ENCODE measurements around the gene VAV3. TPM values are rescaled to one million over a fixed set of nuclear protein-coding genes. Genes with fewer than 3 reads are reported as not detected.
"Not testable (repeated sequence)": the region's sequence is repeated elsewhere in the genome, so short reads cannot be mapped to it uniquely, and the experiment has no call there.

VAV3 gene
- total RNA-seq, 4 donors from 2014 or later = 2.2 to 20.4 (median 4.0) TPM

GRCh38 chr1:107710005-107710404 lies 255.0 kb downstream of the VAV3 start:
- no peak for DNase-seq (ENCODE audit: low spot score in 2 of 2)

GRCh38 chr1:107707111-107707510 lies 257.9 kb downstream of the VAV3 start:
- Histone ChIP-seq H3K27me3 (no peaks in the 10 kb centered on the region), H3K9me3 (peaks cover 0 to 7% (median 0%) of the 10 kb centered on the region in 4 donors), H3K4me1 (no peaks in the 10 kb centered on the region), H3K27ac (no peak overlapping the region), H3K36me3 (no peaks in the 10 kb centered on the region), H3K4me3 (no peak overlapping the region)
- DNase-seq (ENCODE audit: low spot score in 2 of 2) = no peak
- TF ChIP-seq EP300 (IDR thresholded peaks at IDR 0.05) (no peak), CTCF (IDR thresholded peaks at IDR 0.05) (no peak), POLR2A (IDR thresholded peaks at IDR 0.05) (no peak)
- 81 to 82% methylated on average over 2 of the region's 2 CpGs for WGBS, 2 donors

More at GRCh38 chr1:107710005-107710404, 255.0 kb downstream of the VAV3 start:
- no peak overlapping the region for H3K4me3 ChIP-seq
- no peaks in the 10 kb centered on the region for H3K27me3 ChIP-seq
- H3K36me3 ChIP-seq = no peaks in the 10 kb centered on the region
- TF ChIP-seq CTCF (IDR thresholded peaks at IDR 0.05) (no peak), EP300 (IDR thresholded peaks at IDR 0.05) (no peak), POLR2A (IDR thresholded peaks at IDR 0.05) (no peak)
- peaks cover 0 to 7% (median 0%) of the 10 kb centered on the region in 4 donors for H3K9me3 ChIP-seq
- H3K27ac ChIP-seq = no peak overlapping the region
- H3K4me1 ChIP-seq = no peaks in the 10 kb centered on the region

DNA sequence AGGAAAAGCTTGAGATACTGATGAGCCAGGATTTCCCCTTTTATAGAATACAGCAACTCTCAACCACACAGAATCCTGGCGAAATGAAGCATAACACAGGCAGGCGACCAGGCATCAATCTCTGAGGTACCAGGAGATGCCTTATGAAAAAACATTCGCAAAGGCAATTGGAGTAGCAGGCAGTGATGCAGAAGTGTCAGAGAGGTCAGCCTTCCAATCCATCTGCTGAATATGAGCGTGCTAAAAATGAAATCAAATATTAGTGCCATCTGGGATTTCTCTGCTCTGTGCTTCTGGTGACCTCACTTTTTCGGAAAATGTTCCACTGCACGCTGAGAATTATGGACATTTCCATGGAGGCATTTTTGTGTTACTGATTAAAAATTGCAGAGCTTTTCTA lies 258.8 kb downstream of the VAV3 start:
- WGBS, 2 donors = 73 to 84% methylated on average over 6 of the region's 6 CpGs
- Histone ChIP-seq H3K27me3 (no peaks in the 10 kb centered on the region), H3K9me3 (peaks cover 0 to 2% (median 0%) of the 10 kb centered on the region in 4 donors), H3K4me3 (no peak overlapping the region), H3K27ac (no peak overlapping the region), H3K36me3 (no peaks in the 10 kb centered on the region), H3K4me1 (no peaks in the 10 kb centered on the region)
- no peak for DNase-seq (ENCODE audit: low spot score in 2 of 2)
- TF ChIP-seq CTCF (IDR thresholded peaks at IDR 0.05) (no peak), POLR2A (IDR thresholded peaks at IDR 0.05) (no peak), EP300 (IDR thresholded peaks at IDR 0.05) (no peak)

GRCh38 chr1:107704911-107705310 lies 260.1 kb downstream of the VAV3 start:
- Histone ChIP-seq H3K36me3 (no peaks in the 10 kb centered on the region), H3K9me3 (no peaks in the 10 kb centered on the region), H3K27ac (no peak overlapping the region), H3K27me3 (no peaks in the 10 kb centered on the region), H3K4me3 (no peak overlapping the region), H3K4me1 (no peaks in the 10 kb centered on the region)
- no peak for DNase-seq (ENCODE audit: low spot score in 2 of 2)
- WGBS, 2 donors = 59 to 60% methylated on average over 2 of the region's 2 CpGs
- TF ChIP-seq CTCF (IDR thresholded peaks at IDR 0.05) (no peak), EP300 (IDR thresholded peaks at IDR 0.05) (no peak), POLR2A (IDR thresholded peaks at IDR 0.05) (no peak)

DNA sequence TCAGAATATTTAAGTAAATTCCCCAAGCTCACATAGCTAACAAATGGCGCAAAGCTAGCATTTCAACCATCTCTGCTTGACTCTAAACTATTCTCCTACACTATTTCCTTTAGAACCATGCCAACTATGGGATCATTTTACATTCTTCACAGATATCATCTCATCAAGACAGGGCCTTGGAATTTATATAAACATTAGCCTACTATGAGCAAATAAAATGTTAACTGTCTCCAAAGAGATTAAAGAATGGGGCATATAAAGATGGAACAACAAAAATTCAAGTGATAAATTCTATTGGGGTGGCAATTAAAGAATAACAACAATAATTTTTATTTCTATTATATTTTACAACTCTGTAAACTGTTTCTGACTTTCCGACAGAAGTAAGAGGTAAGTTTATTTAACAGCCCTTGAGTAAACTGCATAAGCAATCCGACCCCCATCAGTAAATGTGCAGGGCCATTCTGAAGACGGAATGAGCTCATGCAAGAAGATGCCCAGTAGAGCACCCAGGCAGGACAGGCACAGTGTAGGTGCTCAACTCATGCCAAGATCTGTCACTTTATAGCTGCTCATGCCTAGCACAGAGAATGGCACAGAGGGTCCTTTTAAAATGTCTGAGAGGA lies 261.9 kb downstream of the VAV3 start:
- 63 to 70% methylated on average over 4 of the region's 4 CpGs for WGBS, 2 donors
- Histone ChIP-seq H3K27ac (no peak overlapping the region), H3K36me3 (no peaks in the 10 kb centered on the region), H3K9me3 (no peaks in the 10 kb centered on the region), H3K4me3 (no peak overlapping the region), H3K4me1 (no peaks in the 10 kb centered on the region), H3K27me3 (no peaks in the 10 kb centered on the region)
- DNase-seq (ENCODE audit: low spot score in 2 of 2) = no peak
- TF ChIP-seq EP300 (IDR thresholded peaks at IDR 0.05) (no peak), POLR2A (IDR thresholded peaks at IDR 0.05) (no peak), CTCF (IDR thresholded peaks at IDR 0.05) (no peak)

GRCh38 chr1:107700651-107701050 lies 264.3 kb downstream of the VAV3 start:
- not testable (repeated sequence) for H3K27ac ChIP-seq; H3K9me3 ChIP-seq; DNase-seq (ENCODE audit: low spot score in 2 of 2); H3K4me1 ChIP-seq; H3K36me3 ChIP-seq; H3K27me3 ChIP-seq; H3K4me3 ChIP-seq
- 27 to 41% methylated on average over 3 of the region's 3 CpGs for WGBS, 2 donors
